Central memory CD8-positive, alpha-beta T cell (primary cell): ENCODE measurements around the gene MARVELD2.
A peak's percentile ranks its signal among the peaks of the same experiment; 100 is the strongest.
"Not testable (repeated sequence)": the region's sequence is repeated elsewhere in the genome, so short reads cannot be mapped to it uniquely, and the experiment has no call there.

ENCODE experiments used
- ATAC-seq: fragments of 150-1000 bp; cut with Tn5 transposase; replicated peaks from 2 replicates; pipeline ENCODE4 v1.10.0; 2022; ENCODE audit warnings: mild to moderate bottlenecking, moderate FRiP score, moderate number of reproducible peaks; ENCODE audit not compliant: poor library complexity, severe bottlenecking; ENCODE audit errors: extremely low read depth
- DNase-seq, 2 donors: peaks; one replicate each; pipeline ENCODE4 v3.0.0; 2021; ENCODE audit warnings: low spot score in 2 of 2
- H3K27ac Mint-ChIP-seq: one replicate; pipeline ENCODE4 v1.8.0; 2022; ENCODE audit warnings: low read depth, mild to moderate bottlenecking, moderate library complexity, mixed read lengths
- H3K27me3 Mint-ChIP-seq: one replicate; pipeline ENCODE4 v1.8.0; 2022; ENCODE audit warnings: mixed read lengths
- H3K36me3 Mint-ChIP-seq: one replicate; pipeline ENCODE4 v1.8.0; 2022; ENCODE audit warnings: mild to moderate bottlenecking, moderate library complexity, mixed read lengths; ENCODE audit not compliant: insufficient read depth
- H3K4me1 Mint-ChIP-seq: one replicate; pipeline ENCODE4 v1.8.0; 2022; ENCODE audit warnings: mixed read lengths
- H3K4me3 Mint-ChIP-seq: one replicate; pipeline ENCODE4 v1.8.0; 2022; ENCODE audit warnings: mild to moderate bottlenecking, moderate library complexity, mixed read lengths
- H3K9me3 Mint-ChIP-seq: one replicate; pipeline ENCODE4 v1.8.0; 2022; ENCODE audit warnings: mixed read lengths

Gene MARVELD2

DNA sequence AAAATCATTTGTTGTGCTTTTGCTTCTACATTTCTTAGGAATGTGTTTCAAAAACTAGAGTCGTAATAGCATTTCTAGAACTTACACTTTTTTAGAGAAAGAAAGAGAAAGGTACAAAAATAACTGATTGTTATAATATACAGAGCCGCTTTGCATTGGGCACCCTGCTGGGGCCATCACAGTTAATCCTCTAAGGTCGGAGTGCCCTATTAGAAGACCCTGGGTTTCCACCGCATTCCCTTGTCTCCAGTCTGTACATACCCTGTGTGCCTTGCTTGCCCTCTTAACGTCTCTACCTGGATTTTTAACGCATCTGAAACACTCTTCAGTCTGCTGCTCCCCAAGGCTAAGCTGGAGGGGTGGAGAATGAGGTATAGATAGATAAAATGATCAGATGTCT, 1.3 kb downstream of the MARVELD2 start:
- H3K27me3 Mint-ChIP-seq = no peaks in the 10 kb centered on the region
- H3K9me3 Mint-ChIP-seq = no peaks in the 10 kb centered on the region
- peaks cover 12% of the 10 kb centered on the region for H3K36me3 Mint-ChIP-seq
- DNase-seq (no peak), ATAC-seq (no peak)
- H3K27ac Mint-ChIP-seq = no peak overlapping the region
- H3K4me1 Mint-ChIP-seq = no peaks in the 10 kb centered on the region
- peak overlapping the region; percentile 13 for H3K4me3 Mint-ChIP-seq

DNA sequence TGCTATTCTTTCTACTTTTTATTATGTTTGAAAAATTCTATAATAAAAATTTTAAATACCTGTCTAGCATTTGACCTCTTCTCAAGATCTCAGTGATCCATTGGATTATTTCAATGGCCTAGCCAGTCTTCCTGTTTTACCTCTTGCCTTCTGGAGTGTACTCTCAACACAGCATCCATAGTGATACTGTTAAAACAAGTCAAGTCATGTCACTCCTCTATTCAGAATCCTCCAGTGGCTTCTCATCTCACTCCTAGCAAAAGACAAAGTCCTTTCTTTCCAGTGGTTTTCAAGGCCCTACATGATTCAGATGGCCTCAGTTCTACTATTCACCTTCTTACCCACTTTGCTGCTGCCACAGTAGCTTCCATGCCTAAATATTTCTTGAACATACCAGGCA, 1.8 kb downstream of the MARVELD2 start:
- no peak for DNase-seq
- Mint-ChIP-seq H3K4me1 (no peaks in the 10 kb centered on the region), H3K27me3 (no peaks in the 10 kb centered on the region), H3K36me3 (peaks cover 10% of the 10 kb centered on the region), H3K9me3 (no peaks in the 10 kb centered on the region), H3K4me3 (no peak overlapping the region), H3K27ac (no peak overlapping the region)
- no peak for ATAC-seq

DNA sequence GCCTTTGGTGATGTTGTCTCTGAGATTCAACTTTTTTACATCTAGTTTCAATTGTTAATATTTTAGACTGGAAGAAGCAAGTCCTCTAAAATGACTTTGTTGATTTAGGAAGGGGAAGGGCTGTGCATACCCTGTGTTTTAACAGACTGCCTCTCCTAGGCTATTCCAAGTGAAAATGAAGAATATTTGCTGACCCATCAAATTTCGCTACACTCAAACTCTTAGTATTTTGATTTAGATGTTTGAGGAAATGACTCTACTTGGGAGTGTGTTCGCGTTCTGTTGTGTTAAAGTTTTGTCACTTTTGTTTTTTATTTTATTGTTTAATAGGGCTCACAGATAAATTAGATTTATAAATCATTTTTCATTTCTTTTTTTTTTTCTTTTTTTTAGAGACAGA, 3.6 kb downstream of the MARVELD2 start:
- ATAC-seq (no peak), DNase-seq (no peak)
- no peaks in the 10 kb centered on the region for H3K27me3 Mint-ChIP-seq
- H3K9me3 Mint-ChIP-seq = no peaks in the 10 kb centered on the region
- H3K4me1 Mint-ChIP-seq = no peaks in the 10 kb centered on the region
- no peak overlapping the region for H3K4me3 Mint-ChIP-seq
- no peak overlapping the region for H3K27ac Mint-ChIP-seq
- H3K36me3 Mint-ChIP-seq = peaks cover 4% of the 10 kb centered on the region

DNA sequence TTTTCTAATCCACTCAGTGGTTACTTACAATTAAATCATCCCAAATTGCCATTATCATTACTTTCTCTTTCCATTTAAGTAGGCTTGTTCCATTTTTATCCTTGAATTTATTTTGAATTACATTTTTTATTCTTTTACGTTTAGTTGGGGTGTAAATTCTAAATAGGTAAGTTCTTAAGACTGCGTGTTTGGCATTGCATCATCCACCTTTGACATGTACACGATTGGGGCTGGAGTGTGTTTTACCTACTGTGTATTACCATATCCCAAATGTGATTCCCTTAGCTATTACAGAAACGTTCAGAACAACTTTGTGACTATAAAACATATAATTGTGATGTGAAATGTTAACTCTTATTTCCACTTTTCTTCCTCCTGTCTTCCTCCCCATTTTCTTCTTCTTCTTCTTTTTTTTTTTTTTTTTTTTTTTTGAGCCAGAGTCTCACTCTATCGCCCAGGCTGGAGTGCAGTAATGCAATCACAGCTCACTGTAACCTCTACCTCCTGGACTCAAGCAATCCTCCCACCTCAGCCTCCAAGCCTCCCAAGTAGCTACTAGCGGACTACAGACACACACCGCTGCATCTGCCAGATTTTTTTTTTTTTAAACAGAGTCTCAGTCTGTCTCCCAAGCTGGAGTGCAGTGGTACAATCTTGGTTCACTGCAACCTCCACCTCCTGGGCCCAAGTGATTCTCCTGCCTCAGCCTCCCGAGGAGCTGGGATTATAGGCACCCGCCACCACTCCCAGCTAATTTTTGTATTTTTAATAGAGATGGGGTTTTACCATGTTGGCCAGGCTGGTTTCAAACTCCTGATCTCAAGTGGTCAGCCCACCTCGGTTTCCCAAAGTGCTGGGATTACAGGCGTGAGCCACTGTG, 16.7 kb downstream of the MARVELD2 start:
- Mint-ChIP-seq H3K9me3 (no peaks in the 10 kb centered on the region), H3K4me3 (no peak overlapping the region), H3K36me3 (peaks cover 2% of the 10 kb centered on the region), H3K27ac (peak overlapping the region; percentile 32), H3K27me3 (no peaks in the 10 kb centered on the region), H3K4me1 (no peaks in the 10 kb centered on the region)
- ATAC-seq (no peak), DNase-seq (no peak)

DNA sequence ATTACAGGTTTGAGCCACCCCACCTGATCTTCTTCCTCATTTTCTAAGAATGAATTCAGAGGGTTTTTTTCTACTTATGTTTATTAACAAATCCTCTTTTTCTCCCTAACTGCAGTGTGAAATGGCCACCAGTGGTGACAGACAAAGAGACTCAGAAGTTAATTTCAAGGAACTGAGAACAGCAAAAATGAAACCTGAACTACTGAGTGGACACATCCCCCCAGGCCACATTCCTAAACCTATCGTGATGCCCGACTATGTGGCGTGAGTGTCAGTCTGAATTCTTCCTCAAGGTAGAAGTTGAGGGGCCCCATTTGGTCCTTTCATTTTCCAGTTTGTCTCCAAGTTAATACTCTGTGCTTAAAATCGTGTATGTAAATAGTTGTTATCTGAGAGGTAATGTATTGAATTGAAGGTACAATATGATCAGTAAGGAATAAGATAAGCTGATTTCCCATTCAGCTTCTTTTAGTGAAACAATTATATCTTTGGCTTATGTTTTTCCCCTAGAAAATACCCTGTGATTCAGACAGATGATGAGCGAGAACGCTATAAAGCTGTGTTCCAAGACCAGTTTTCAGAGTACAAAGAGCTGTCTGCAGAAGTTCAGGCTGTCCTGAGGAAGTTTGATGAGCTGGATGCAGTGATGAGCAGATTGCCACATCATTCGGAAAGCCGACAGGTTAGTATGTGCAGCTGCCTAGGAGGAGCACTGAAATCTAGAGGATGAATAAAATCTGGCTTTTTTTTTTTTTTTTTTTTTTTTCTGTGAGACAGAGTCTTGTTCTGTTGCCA, 17.7 kb downstream of the MARVELD2 start:
- no peak for ATAC-seq

DNA sequence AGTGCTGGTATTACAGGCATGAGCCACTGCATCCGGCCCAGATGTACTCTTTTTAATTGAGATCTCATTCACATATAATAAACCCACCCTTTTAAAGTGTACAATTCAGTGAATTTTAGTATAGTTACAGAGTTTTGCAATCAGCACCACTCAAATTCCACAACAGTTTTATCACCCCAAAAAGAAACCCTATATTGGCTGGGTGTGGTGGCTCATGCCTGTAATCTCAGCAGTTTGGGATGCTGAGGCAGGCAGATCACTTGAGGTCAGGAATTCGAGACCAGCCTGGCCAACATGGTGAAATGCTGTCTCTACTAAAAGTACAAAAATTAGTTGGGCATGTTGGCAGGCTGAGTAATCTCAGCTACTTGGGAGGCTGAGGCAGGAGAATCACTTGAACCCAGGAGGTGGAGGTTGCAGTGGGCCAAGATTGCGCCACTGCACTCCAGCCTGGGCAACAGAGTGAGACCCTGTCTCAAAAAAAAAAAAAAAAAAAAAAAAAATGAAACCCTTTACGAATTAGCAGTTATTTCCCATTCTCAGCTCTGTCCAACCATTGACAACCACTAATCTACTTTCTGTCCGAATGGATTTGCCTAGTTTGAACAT, 20.5 kb downstream of the MARVELD2 start:
- not testable (repeated sequence) for H3K36me3 Mint-ChIP-seq, H3K9me3 Mint-ChIP-seq, ATAC-seq, H3K27ac Mint-ChIP-seq, H3K27me3 Mint-ChIP-seq, H3K4me1 Mint-ChIP-seq, H3K4me3 Mint-ChIP-seq, DNase-seq

More for the DNA sequence above, 17.7 kb downstream of the MARVELD2 start:
- DNase-seq = no peak
- no peak overlapping the region for H3K27ac Mint-ChIP-seq
- no peaks in the 10 kb centered on the region for H3K27me3 Mint-ChIP-seq
- H3K4me3 Mint-ChIP-seq = no peak overlapping the region
- H3K36me3 Mint-ChIP-seq = peaks cover 2% of the 10 kb centered on the region
- H3K4me1 Mint-ChIP-seq = no peaks in the 10 kb centered on the region
- no peaks in the 10 kb centered on the region for H3K9me3 Mint-ChIP-seq

DNA sequence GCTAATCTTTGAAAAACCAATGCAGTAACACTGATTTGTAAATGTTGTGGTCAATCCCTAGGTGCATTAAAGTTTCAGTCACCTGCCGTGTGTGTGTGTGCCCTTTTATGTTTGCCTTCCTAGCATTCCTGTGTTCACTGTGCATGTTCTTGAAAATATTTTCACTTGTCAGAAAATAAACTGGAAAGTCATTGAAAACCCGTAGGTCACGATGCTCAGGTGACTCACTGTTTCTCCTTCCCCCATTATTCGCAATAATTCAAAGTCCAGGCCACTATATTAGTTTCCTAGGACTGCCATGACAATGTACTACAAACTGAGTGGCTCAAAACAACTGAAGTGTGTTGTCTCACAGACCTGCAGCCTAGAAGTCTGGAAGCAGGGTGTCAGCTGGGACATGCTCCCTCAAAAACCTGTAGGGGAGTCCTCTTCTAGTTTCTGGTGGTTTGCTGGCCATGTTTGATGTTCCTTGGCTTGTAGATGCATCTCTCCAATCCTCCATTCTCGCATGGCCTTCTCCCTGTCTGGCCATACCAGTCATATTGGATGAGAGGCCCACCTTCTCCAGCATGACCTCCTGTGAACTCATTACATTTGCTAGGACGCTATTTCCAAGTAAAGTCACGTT, 29.3 kb downstream of the MARVELD2 start:
- no peak overlapping the region for H3K27ac Mint-ChIP-seq
- no peaks in the 10 kb centered on the region for H3K4me1 Mint-ChIP-seq
- DNase-seq (no peak), ATAC-seq (no peak)
- H3K9me3 Mint-ChIP-seq = no peaks in the 10 kb centered on the region
- no peak overlapping the region for H3K4me3 Mint-ChIP-seq
- H3K36me3 Mint-ChIP-seq = no peaks in the 10 kb centered on the region
- no peaks in the 10 kb centered on the region for H3K27me3 Mint-ChIP-seq

DNA sequence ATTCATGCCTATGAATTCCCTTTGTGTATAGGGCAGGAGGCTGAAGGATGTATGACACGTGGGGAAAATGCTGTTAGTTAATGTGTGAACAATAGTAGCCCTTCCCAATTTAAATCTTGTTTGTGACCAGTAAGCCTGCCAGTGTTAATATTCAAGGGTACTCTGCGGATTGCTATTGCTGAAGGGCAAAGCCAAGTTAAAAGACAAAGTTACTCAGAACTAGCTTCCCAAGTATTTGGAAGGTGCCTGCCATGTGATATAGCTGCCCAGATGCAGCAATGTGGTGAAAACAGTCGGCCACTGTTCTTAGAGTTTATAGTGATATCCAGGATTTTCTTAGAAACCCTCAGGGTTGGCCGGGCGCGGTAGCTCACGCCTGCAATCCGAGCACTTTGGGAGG, 34.6 kb downstream of the MARVELD2 start:
- DNase-seq = no peak
- H3K27me3 Mint-ChIP-seq = peaks cover 2% of the 10 kb centered on the region
- no peaks in the 10 kb centered on the region for H3K36me3 Mint-ChIP-seq
- H3K4me1 Mint-ChIP-seq = no peaks in the 10 kb centered on the region
- no peaks in the 10 kb centered on the region for H3K9me3 Mint-ChIP-seq
- no peak for ATAC-seq
- H3K27ac Mint-ChIP-seq = no peak overlapping the region
- no peak overlapping the region for H3K4me3 Mint-ChIP-seq

DNA sequence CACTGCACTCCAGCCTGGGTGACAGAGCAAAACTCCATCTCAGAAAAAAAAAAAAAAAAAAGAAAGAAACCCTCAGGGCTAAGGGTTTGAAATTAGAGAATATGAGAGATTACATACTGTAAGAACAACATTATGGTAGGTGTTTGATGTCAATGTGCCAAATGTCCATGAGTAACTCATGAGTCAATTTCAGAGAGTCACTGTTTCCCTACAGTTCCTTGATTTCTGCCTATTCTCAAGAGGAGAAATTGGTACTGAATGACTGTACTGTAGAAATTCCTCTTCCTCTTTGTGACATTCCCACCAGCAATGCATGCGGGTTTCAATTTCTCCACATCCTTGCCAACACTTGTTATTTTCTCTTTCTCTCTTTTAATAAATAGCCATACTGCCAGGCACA, 35.2 kb downstream of the MARVELD2 start:
- no peak overlapping the region for H3K4me3 Mint-ChIP-seq
- peaks cover 8% of the 10 kb centered on the region for H3K27me3 Mint-ChIP-seq
- no peaks in the 10 kb centered on the region for H3K4me1 Mint-ChIP-seq
- ATAC-seq (no peak), DNase-seq (no peak)
- H3K36me3 Mint-ChIP-seq = no peaks in the 10 kb centered on the region
- H3K9me3 Mint-ChIP-seq = no peaks in the 10 kb centered on the region
- H3K27ac Mint-ChIP-seq = no peak overlapping the region

DNA sequence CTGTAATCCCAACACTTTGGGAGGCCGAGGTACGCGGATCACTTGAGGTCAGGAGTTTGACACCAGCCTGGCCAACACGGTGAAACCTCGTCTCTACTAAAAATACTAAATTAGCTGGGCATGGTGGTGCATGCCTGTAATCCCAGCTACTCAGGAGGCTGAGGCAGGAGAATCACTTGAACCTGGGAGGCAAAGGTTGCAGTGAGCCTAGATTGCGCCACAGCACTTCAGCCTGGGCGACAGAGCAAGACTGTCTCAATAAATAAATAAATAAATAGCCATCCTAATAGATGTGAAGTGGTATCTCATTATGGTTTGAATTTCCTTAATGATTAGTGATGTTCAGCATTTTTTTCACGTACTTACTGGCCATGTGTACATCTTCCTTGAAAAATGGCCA, 35.6 kb downstream of the MARVELD2 start:
- H3K36me3 Mint-ChIP-seq, DNase-seq, H3K27me3 Mint-ChIP-seq, H3K9me3 Mint-ChIP-seq, ATAC-seq, H3K4me1 Mint-ChIP-seq, H3K27ac Mint-ChIP-seq, H3K4me3 Mint-ChIP-seq: not testable (repeated sequence)

DNA sequence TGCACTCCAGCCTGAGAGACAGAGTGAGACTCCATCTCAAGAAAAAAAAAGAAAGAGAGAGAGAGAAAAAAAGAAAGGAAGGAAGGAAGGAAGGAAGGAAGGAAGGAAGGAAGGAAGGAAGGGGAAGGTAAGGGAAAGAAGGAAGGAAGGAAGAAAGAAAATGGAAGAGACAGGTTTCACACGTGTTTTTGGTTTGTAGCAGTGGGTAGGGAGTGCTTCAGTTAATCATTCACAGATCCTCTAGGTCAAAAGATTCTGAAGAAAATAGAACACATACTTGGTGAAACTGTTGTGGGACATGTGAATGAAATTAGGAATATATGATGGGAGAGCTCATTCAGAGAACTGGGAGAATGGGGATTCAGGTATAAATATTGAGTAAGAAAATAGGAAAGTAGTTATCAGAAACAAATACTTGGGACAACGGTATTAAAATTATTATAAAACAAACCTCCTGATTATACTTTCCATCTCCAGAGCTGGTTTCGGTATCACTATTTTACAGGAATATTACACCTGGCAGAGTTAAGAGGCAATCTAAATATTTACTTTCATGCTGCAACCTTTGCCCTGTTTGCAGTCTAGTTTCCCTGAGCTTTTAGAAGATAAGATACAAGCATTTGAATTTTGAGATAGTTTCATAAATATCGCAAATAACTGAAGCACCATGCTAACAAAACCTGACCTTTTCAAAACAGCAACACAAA, 37.2 kb downstream of the MARVELD2 start:
- Mint-ChIP-seq H3K9me3 (no peaks in the 10 kb centered on the region), H3K36me3 (no peaks in the 10 kb centered on the region), H3K4me1 (no peaks in the 10 kb centered on the region), H3K4me3 (no peak overlapping the region), H3K27ac (no peak overlapping the region), H3K27me3 (peaks cover 9% of the 10 kb centered on the region)
- DNase-seq = no peak
- ATAC-seq = no peak

DNA sequence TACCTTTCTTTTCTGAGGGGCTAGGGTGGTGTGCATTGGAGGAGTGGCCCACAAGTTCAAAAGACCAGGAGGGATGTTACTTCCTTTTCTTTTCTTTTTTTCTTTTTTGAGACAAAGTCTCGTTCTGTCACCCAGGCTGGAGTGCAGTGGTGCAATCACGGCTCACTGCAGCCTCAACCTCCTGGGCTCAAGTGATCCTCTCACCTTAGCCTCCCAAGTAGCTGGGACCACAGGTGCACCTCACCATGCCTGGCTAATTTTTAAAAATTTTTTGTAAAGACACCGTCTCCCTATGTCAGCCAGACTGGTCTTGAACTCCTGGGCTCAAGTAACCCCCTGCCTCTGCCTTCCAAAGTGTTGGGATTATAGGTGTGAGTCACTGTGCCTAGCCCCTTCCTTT, 38.6 kb downstream of the MARVELD2 start:
- not testable (repeated sequence) for H3K4me1 Mint-ChIP-seq, DNase-seq, H3K9me3 Mint-ChIP-seq, H3K36me3 Mint-ChIP-seq, H3K4me3 Mint-ChIP-seq, H3K27ac Mint-ChIP-seq, ATAC-seq
- peaks cover 10% of the 10 kb centered on the region for H3K27me3 Mint-ChIP-seq
